Left forelimb (tissue), 1 donor: Measurements from ENCODE around the gene CTDSPL.
A peak's percentile ranks its signal among the peaks of the same experiment; 100 is the strongest.
"Not testable (repeated sequence)": the region's sequence is repeated elsewhere in the genome, so short reads cannot be mapped to it uniquely, and the experiment has no call there.

Source experiments
- DNase-seq: peaks from one replicate; pipeline ENCODE4 v3.0.0-alpha.2; 2018; ENCODE audit warnings: low spot score

Gene CTDSPL

GRCh38 chr3:38019658-38020341 is 158.1 kb downstream of the CTDSPL start:
- no peak for DNase-seq

GRCh38 chr3:38020342-38020726 is 158.7 kb downstream of the CTDSPL start:
- no peak for DNase-seq

- no peak for DNase-seq
Measured at GRCh38 chr3:38021196-38021595, 159.5 kb downstream of the CTDSPL start.

GRCh38 chr3:38022301-38022700 is 160.6 kb downstream of the CTDSPL start:
- DNase-seq: no peak

GRCh38 chr3:38022896-38023709 is 161.4 kb downstream of the CTDSPL start:
- DNase-seq: no peak

GRCh38 chr3:38026856-38027255 is 165.2 kb downstream of the CTDSPL start:
- DNase-seq: no peak

- no peak for DNase-seq
Measured at GRCh38 chr3:38027466-38028465, 166.1 kb downstream of the CTDSPL start.

GRCh38 chr3:38028621-38029361 is 167.1 kb downstream of the CTDSPL start:
- no peak for DNase-seq

- DNase-seq: peak; percentile 88
Measured at GRCh38 chr3:38029400-38030125, 167.9 kb downstream of the CTDSPL start, which contains the start of gene PLCD1. PLCD1 (minus strand) TSS chr3:38029642; CDS start chr3:38029539, 103 bp downstream.

GRCh38 chr3:38030126-38031021 is 168.7 kb downstream of the CTDSPL start:
- no peak for DNase-seq

GRCh38 chr3:38031022-38031994 is 169.6 kb downstream of the CTDSPL start:
- DNase-seq: no peak

GRCh38 chr3:38032328-38032865 is 170.7 kb downstream of the CTDSPL start:
- no peak for DNase-seq

GRCh38 chr3:38033586-38033985 is 171.9 kb downstream of the CTDSPL start:
- not testable (repeated sequence) for DNase-seq
